GM10266 (cell line): ENCODE results near the gene RPS5.

Experiments used
- DNase-seq: peaks from one replicate; pipeline ENCODE4 v3.0.0; 2012; ENCODE audit errors: extremely low spot score
- TF ChIP-seq, protein P1 (sequence below): IDR thresholded peaks from 2 replicates; pipeline ENCODE4 v1.5.1; 2012; ENCODE audit warnings: mild to moderate bottlenecking, low read depth; ENCODE audit not compliant: control insufficient read depth, insufficient read depth; ENCODE audit errors: missing control alignments

Gene RPS5

DNA sequence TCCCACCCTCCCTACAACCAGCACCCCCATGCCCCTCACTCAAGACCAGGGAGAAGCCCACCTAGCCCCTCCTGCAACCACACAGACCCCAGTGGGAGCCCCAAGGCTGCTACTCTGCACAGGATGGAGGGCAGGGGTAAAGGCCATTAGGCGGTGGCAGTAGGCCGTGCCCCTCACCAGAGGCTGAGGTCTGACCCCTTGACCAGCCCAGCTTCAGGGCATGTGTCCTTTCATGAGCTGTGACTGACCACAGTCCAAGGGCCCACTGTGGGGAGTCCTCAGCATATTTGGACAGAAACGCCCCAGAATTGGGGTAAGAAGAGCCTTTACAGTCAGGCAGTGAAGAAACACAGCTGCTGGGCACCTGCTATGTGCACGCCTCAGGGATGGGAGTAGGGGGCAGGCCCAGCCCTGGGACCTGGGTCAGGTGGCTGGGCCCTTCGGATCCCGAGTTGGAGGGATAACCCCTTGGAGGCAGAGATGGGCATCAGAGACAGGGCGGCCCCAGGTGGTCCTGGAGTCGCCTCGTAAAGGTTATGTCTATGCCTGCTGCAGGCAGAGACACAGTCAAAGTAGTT, 1.7 kb upstream of the RPS5 start:
- DNase-seq, result no peak
- TF ChIP-seq, protein P1, sequence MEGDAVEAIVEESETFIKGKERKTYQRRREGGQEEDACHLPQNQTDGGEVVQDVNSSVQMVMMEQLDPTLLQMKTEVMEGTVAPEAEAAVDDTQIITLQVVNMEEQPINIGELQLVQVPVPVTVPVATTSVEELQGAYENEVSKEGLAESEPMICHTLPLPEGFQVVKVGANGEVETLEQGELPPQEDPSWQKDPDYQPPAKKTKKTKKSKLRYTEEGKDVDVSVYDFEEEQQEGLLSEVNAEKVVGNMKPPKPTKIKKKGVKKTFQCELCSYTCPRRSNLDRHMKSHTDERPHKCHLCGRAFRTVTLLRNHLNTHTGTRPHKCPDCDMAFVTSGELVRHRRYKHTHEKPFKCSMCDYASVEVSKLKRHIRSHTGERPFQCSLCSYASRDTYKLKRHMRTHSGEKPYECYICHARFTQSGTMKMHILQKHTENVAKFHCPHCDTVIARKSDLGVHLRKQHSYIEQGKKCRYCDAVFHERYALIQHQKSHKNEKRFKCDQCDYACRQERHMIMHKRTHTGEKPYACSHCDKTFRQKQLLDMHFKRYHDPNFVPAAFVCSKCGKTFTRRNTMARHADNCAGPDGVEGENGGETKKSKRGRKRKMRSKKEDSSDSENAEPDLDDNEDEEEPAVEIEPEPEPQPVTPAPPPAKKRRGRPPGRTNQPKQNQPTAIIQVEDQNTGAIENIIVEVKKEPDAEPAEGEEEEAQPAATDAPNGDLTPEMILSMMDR, result no peak

DNA sequence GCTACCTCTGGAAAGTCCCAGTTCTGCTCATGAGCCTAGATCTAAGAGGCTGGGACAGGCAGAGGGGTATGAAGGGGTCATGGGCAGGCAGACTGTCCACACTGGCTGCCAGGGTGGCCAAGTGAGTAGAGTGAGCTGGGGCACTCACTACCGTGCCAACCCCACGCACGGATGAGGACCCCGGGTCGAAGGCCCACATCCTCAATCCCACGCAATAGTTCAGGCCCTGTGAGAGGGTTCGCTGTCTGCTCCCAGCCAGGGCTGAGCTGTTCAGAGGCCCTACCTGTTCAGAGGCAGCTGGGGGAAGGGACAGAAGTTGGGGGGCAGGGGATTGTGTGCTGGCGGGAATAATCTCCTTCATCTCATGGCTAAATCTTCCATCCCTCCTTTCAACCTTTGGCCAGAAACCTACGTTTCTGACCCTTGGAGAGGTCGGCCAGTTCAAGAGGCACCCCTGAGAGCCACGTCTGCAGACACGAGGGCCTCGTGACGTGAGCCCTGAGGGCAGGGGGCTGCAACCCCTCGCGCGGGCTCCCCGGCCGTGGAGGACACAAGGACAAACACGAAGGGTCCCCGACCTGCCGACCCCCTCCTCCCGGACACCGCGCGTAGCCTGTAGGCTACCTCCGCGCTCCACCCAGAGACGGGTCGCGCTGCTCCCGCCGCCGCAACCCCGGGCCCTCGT, 1.0 kb upstream of the RPS5 start:
- no peak for DNase-seq
- TF ChIP-seq, protein P1, result no peak

DNA sequence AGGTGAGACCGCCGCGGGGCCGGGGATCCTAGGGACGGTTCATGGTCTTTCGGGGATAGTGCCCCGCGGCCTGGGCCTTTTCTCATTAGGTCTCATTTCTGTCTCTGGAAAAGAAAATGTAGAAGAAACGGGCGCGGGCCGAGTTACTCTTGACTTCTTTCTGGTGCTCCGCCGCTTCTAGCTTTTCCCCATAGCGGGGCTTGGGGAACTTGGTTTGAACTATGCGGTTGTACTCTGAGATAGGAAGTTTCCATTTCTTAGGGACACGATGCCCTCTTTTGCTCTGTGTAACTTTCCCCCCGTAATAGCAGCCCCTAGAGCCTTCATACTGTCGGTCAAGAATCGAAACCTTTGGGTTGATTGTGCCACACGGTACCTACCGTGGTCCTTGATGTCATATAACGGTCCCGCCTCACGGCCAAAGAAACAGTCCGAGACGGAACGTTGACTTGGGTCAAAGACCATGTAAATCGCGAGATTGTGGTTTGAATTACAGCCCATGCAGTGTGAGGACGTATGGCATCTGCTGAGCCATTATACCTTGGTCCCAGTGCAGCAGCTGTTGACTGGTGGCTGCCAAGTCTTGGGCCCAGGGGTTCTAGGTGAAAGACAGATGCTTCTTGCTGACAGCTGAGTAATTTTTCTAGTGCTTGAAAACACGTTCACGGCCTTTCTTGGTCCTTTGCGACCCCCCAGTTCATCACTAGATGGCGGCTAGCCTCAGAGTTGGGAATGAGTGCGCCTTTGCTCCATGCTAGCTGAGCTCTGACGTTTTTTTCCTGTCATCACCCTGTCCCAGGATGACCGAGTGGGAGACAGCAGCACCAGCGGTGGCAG, 487 bp downstream of the RPS5 start:
- TF ChIP-seq, protein P1, result no peak
- DNase-seq, result no peak

DNA sequence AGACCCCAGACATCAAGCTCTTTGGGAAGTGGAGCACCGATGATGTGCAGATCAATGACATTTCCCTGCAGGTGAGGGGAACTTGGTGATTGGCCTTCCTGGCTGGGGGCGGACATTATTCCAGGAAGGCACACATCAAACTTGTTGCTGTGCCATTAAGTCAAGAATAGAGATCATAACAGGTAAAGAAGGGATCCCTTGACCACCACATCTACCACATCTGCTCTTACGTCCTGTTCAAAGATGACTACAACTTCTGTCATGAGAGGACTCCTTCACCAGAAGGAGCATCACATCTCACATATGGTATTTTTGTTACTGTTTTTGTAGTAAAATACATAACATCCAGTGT, 1.1 kb downstream of the RPS5 start:
- DNase-seq, result no peak
- TF ChIP-seq, protein P1, result no peak

DNA sequence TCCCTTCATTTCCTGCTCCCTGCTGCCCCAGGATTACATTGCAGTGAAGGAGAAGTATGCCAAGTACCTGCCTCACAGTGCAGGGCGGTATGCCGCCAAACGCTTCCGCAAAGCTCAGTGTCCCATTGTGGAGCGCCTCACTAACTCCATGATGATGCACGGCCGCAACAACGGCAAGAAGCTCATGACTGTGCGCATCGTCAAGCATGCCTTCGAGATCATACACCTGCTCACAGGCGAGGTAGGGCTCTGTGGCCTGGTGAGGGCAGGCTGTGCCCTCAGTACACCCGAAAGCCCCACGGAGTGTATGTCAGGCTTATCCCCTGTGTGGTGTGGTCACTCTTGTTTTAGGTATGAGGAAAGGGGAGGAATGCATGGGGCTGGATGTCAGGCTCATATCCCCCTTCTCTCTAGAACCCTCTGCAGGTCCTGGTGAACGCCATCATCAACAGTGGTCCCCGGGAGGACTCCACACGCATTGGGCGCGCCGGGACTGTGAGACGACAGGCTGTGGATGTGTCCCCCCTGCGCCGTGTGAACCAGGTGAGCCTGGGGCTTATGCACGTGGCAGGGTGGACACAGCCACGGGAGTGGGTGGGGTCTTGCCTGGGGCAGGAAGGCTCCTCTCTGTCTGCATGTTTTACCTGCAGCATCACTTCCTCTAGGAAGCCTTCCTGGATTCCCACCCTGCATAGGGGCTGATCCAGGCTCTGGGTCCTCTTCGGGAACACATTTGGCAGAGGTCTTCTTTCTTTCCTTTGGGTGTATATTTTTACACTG, 6.1 kb downstream of the RPS5 start:
- no peak for DNase-seq
- TF ChIP-seq, protein P1, result no peak

DNA sequence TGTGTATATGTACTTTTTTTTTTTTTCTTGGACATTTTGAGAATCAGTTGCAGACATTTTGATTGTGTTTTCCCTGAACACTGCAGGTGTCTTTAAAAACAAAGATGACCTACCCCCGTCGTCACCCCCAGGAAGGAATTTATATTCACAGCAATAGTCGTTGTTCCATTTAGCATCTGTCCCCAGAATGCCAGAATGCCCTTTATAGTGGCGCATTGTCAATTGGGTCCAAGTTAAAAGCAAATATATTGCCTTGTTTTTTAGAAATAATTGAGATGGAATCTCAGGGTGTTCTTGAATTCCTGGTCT, 6.6 kb downstream of the RPS5 start:
- DNase-seq, result no peak
- TF ChIP-seq, protein P1, result no peak
